ENCODE measurements around the gene MND1.

MND1 gene, protein sequence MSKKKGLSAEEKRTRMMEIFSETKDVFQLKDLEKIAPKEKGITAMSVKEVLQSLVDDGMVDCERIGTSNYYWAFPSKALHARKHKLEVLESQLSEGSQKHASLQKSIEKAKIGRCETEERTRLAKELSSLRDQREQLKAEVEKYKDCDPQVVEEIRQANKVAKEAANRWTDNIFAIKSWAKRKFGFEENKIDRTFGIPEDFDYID

DNA sequence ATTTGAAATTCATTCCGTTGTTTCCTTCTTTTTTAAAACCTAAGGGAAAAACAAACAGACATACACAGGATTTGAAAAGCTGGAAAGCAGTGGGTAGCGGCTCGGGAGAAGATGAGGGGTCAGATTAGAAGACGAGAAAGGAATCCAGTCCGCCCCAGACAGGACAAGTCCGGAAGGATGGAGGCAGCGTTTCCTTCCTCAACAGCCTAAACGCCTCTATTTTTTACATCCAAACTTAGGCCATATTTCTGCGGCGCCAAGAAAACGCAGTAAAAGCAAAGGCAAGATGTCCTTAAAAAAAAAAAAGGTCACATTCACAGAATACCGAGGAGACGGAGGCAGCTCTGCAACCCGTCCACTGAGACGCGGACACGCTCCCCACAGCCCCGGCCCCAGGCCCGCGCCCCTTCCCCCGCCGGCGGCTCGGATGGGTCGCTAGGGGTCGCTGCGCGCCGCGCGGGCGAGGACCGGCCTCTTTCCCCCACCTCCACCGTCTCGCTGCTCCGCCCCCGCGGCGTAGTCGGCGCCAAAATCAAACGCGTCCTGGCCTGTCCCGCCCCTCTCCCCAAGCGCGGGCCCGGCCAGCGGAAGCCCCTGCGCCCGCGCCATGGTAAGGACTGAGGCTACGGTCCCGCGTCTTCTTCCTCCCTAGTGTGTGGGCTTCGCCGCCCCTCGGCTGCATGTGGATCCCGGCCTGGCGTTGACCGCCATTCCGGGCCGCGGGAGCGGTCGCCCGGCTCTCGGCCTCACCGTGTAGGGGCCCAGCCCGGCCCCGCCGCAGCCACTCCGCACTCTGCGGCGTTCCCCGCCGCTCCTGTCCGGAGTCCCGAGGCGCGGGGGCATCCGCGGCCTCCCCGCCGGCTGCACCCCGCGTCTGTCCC is at the start of gene MND1:
Gene MND1 (plus strand): TSS at position 558 of the 881 bp plus-strand sequence. CDS start 50 bp downstream, at position 608.
- Histone ChIP-seq H3K4me3 (ENCODE audit: low read length) (peak within 1 kb of the TSS; percentile 85), H3K9me3 (ENCODE audit: control insufficient read depth, low read depth, low read length) (no peaks in the 10 kb centered on the region), H3K27me3 (ENCODE audit: control insufficient read depth, insufficient read depth, low read length) (no peaks in the 10 kb centered on the region), H3K27ac (ENCODE audit: low read length) (peak within 1 kb of the TSS; percentile 88), H3K4me1 (ENCODE audit: control insufficient read depth, low read depth, low read length) (peaks cover 19% of the 10 kb centered on the region), H3K36me3 (ENCODE audit: control insufficient read depth, low read depth, low read length) (peaks cover 3% of the 10 kb centered on the region), H3K9ac (ENCODE audit: low read length) (peak within 1 kb of the TSS; percentile 95)

DNA sequence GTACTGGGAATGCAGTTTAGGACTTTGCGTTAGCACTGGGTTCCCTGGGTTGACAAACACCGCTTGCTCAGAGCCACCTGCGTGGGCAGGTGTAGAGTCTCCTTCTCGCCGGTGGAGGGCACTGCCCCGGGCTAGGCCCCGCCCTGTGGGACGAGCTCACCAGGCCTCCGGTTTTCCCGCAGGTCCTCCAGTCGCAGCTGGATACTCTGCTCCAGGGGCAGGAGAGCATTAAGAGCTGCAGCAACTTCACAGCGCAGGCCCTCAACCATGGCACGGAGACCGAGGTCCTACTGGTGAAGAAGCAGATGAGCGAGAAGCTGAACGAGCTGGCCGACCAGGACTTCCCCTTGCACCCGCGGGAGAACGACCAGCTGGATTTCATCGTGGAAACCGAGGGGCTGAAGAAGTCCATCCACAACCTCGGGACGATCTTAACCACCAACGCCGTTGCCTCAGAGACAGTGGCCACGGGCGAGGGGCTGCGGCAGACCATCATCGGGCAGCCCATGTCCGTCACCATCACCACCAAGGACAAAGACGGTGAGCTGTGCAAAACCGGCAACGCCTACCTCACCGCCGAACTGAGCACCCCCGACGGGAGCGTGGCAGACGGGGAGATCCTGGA is 49.2 kb upstream of the MND1 start:
- Histone ChIP-seq H3K4me3 (ENCODE audit: low read length) (no peak overlapping the region), H3K27me3 (ENCODE audit: control insufficient read depth, insufficient read depth, low read length) (no peaks in the 10 kb centered on the region), H3K36me3 (ENCODE audit: control insufficient read depth, low read depth, low read length) (peaks cover 57% of the 10 kb centered on the region), H3K9ac (ENCODE audit: low read length) (no peak overlapping the region), H3K4me1 (ENCODE audit: control insufficient read depth, low read depth, low read length) (peaks cover 10% of the 10 kb centered on the region), H3K27ac (ENCODE audit: low read length) (no peak overlapping the region), H3K9me3 (ENCODE audit: control insufficient read depth, low read depth, low read length) (peaks cover 3% of the 10 kb centered on the region)

DNA sequence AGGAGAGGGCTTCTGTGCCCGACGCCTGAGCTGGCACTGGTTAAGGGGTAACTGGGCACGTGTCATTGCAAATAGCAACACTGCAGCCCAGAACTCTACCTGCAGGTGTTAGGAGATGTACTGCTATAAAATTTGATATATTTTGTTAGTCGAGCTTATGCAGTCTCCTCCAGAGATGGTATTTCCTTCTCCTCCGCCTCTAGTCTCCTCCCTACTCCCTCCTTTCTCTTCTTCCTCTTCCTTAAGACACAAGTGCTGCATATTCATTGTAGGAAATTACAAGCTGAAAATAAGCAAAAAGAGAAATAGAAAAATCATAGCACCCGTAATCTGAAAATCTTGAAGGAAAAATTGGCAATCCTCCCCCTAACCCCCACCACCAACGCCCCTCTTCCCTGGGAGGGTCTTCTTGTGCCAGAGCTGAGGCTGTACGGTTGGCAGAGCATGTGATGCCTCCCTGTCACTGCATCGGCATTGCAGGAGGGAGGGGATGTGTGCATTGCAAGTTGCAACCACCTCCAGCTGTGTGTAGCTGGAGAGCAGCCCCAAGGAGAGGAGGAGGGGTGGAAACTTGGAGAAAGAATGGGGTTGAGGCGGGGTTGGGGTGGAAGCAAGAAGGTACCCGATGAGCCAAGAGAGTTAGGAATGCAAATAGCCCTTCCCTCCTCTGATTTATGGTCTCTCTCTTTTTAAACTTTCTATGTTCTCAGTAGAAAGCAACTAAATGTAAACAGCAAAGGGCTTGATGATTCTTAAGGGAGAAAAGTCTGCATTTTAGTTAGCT is 48.3 kb upstream of the MND1 start:
- peaks cover 54% of the 10 kb centered on the region for H3K36me3 ChIP-seq (ENCODE audit: control insufficient read depth, low read depth, low read length)

DNA sequence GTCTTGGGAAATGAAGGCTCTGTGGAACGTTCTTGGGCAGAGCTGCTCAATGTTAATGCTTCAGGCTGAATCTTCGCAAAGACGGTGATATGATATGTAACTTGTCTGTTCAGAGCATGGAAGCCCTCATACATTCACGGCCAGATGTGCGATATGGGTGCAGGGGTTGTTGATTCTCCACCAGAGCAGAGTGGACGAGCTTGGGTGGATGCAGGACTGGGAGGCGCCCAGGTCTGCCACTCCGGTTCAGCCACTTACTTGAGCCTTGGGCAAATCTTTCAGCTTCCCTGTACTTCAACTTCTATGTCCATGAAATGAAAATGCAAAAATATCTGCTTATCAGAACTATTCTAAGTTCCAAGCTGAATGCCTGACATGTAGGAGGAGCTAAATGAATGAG is 47.4 kb upstream of the MND1 start:
- Histone ChIP-seq H3K4me1 (ENCODE audit: control insufficient read depth, low read depth, low read length) (peaks cover 10% of the 10 kb centered on the region), H3K9ac (ENCODE audit: low read length) (no peak overlapping the region), H3K27ac (ENCODE audit: low read length) (no peak overlapping the region), H3K4me3 (ENCODE audit: low read length) (no peak overlapping the region), H3K9me3 (ENCODE audit: control insufficient read depth, low read depth, low read length) (peaks cover 3% of the 10 kb centered on the region), H3K36me3 (ENCODE audit: control insufficient read depth, low read depth, low read length) (peaks cover 48% of the 10 kb centered on the region), H3K27me3 (ENCODE audit: control insufficient read depth, insufficient read depth, low read length) (no peaks in the 10 kb centered on the region)

More for the DNA sequence above, 48.3 kb upstream of the MND1 start:
- Histone ChIP-seq H3K9me3 (ENCODE audit: control insufficient read depth, low read depth, low read length) (peaks cover 3% of the 10 kb centered on the region), H3K27ac (ENCODE audit: low read length) (no peak overlapping the region), H3K4me3 (ENCODE audit: low read length) (no peak overlapping the region), H3K4me1 (ENCODE audit: control insufficient read depth, low read depth, low read length) (peaks cover 10% of the 10 kb centered on the region), H3K9ac (ENCODE audit: low read length) (no peak overlapping the region), H3K27me3 (ENCODE audit: control insufficient read depth, insufficient read depth, low read length) (no peaks in the 10 kb centered on the region)

DNA sequence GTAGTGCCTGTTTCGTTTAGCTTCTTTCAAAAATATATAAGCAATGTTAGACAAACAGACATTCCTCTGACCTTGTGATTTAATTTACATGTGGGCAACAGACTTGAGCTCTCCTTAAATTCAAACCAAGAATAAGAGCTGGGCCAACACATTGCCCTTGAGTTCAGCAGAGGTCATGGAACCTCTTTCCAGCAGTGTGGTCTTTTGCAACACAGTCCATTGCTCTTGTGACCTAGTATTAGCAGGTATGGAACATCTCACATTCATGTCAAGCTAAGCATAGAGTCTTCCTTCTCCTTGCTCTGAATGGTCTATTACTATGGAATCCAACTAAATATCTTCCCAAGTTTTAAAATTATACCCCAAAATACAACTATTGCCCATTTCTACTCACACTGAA is 33.7 kb upstream of the MND1 start:
- Histone ChIP-seq H3K36me3 (ENCODE audit: control insufficient read depth, low read depth, low read length) (peaks cover 8% of the 10 kb centered on the region), H3K4me1 (ENCODE audit: control insufficient read depth, low read depth, low read length) (no peaks in the 10 kb centered on the region), H3K27me3 (ENCODE audit: control insufficient read depth, insufficient read depth, low read length) (no peaks in the 10 kb centered on the region), H3K4me3 (ENCODE audit: low read length) (no peak overlapping the region), H3K9ac (ENCODE audit: low read length) (no peak overlapping the region), H3K9me3 (ENCODE audit: control insufficient read depth, low read depth, low read length) (no peaks in the 10 kb centered on the region), H3K27ac (ENCODE audit: low read length) (no peak overlapping the region)

DNA sequence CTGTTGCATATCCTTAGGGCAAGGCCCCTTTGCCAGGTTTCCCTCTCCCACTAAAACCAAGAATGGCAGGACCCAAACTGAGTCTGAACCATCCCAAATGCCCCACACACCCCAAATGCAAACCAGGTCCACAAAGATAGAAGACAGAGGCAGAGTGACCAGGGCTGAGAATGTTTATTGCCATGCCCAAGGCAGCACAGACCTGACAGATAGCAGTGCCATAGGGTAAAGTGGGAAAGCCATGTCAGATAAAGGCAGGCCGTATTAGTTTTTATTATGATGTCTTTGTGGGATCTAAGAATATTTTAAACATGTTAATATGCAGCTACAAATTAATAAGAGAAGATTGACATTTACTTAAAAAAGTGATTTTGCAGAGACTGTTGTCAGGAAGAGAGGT is 29.6 kb upstream of the MND1 start:
- no peaks in the 10 kb centered on the region for H3K27me3 ChIP-seq (ENCODE audit: control insufficient read depth, insufficient read depth, low read length)
- H3K9ac ChIP-seq (ENCODE audit: low read length): no peak overlapping the region
- no peaks in the 10 kb centered on the region for H3K4me1 ChIP-seq (ENCODE audit: control insufficient read depth, low read depth, low read length)
- H3K36me3 ChIP-seq (ENCODE audit: control insufficient read depth, low read depth, low read length): peaks cover 12% of the 10 kb centered on the region
- H3K4me3 ChIP-seq (ENCODE audit: low read length): no peak overlapping the region
- H3K9me3 ChIP-seq (ENCODE audit: control insufficient read depth, low read depth, low read length): no peaks in the 10 kb centered on the region
- H3K27ac ChIP-seq (ENCODE audit: low read length): no peak overlapping the region

DNA sequence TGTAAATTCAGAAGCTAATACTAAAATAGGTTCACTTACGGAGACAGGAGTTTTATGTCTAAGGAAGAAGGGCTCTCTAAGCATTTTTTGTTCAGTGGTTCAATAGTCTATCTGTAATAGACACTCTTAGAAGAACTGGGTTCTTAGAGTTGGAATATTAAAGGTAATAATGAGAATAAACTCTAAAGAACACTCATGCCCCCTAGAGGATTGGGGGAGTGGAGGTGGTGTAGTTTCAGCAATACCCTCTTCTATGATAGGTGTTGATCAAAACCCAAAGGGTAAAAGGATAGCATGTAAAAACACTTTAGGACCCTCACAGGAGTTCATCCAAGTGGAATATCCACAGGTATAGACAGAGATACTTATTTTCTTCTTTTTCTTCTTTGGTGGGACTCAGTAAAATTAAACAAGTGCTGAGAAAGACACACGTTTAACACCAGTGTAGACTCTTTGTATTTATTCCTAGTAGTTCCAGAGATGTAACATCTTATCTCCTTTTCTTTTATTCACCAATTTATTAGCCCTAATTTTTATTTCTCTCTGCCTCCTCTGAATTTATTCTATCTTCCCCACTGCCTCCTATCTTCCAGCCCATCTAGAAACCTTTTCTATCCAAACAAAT is 25.7 kb upstream of the MND1 start:
- Histone ChIP-seq H3K9ac (ENCODE audit: low read length) (no peak overlapping the region), H3K9me3 (ENCODE audit: control insufficient read depth, low read depth, low read length) (no peaks in the 10 kb centered on the region), H3K27ac (ENCODE audit: low read length) (no peak overlapping the region), H3K36me3 (ENCODE audit: control insufficient read depth, low read depth, low read length) (peaks cover 11% of the 10 kb centered on the region), H3K27me3 (ENCODE audit: control insufficient read depth, insufficient read depth, low read length) (no peaks in the 10 kb centered on the region), H3K4me1 (ENCODE audit: control insufficient read depth, low read depth, low read length) (no peaks in the 10 kb centered on the region), H3K4me3 (ENCODE audit: low read length) (no peak overlapping the region)

DNA sequence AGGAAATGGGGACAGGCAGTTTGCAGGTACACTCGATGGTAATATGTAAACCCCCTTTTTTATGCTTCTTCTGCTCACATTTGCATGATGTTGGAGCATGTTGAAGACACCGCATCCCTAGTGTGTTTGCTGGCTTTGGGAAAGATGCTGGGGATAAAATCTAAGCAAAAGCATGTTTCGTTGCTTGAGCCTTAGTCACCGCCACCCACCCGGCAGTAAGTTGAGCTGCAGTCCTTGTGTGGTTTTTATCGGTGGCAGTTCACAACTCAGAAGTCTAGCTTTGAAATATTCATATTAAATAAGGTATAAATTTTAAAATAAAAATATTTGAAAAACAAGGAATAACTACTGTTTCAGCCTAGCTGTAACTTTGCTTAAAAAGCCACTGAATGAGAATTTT is 21.7 kb upstream of the MND1 start:
- H3K9me3 ChIP-seq (ENCODE audit: control insufficient read depth, low read depth, low read length): no peaks in the 10 kb centered on the region
- H3K4me1 ChIP-seq (ENCODE audit: control insufficient read depth, low read depth, low read length): no peaks in the 10 kb centered on the region
- no peak overlapping the region for H3K4me3 ChIP-seq (ENCODE audit: low read length)
- no peak overlapping the region for H3K9ac ChIP-seq (ENCODE audit: low read length)
- no peak overlapping the region for H3K27ac ChIP-seq (ENCODE audit: low read length)
- H3K27me3 ChIP-seq (ENCODE audit: control insufficient read depth, insufficient read depth, low read length): no peaks in the 10 kb centered on the region
- H3K36me3 ChIP-seq (ENCODE audit: control insufficient read depth, low read depth, low read length): peaks cover 15% of the 10 kb centered on the region

DNA sequence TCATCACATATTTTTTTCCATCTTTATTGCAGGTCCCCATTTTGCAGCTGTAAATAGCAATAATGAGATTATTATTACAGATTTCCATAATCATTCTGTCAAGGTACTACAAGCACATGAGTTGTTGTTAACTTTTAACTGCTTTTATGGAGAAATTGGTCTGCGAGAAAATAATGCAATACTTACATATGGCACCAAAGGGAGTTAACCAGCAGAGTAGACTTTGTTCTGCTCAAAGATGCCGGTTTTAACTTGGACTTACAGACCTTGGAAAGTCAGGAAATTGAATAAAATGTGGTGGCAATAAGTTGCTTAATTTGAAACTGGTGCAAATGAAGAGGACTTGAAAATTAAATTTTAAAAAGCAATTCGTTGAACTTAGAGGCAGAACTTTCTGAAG is 20.4 kb upstream of the MND1 start:
- Histone ChIP-seq H3K27ac (ENCODE audit: low read length) (no peak overlapping the region), H3K27me3 (ENCODE audit: control insufficient read depth, insufficient read depth, low read length) (no peaks in the 10 kb centered on the region), H3K4me3 (ENCODE audit: low read length) (no peak overlapping the region), H3K36me3 (ENCODE audit: control insufficient read depth, low read depth, low read length) (peaks cover 14% of the 10 kb centered on the region), H3K4me1 (ENCODE audit: control insufficient read depth, low read depth, low read length) (no peaks in the 10 kb centered on the region), H3K9ac (ENCODE audit: low read length) (no peak overlapping the region), H3K9me3 (ENCODE audit: control insufficient read depth, low read depth, low read length) (no peaks in the 10 kb centered on the region)

DNA sequence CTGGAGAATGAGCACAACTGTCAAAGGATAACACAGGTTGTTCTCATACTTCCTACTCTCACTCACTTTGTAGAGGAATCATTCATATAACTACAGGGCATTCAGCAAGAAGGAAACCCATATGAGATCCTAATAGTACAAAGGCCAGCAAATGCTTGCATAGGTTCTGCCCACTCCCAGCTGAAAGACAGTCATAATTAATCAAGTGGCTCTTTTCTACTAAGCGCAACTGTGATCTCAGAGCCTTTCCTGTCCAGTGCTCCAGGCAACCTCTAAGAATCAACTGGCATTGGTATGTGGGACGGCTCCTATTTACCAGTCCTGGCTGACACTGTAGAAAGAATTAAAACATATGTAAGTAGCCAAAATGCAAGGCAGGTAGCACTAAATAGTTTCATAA is 18.9 kb upstream of the MND1 start:
- H3K27me3 ChIP-seq (ENCODE audit: control insufficient read depth, insufficient read depth, low read length): no peaks in the 10 kb centered on the region
- H3K4me3 ChIP-seq (ENCODE audit: low read length): no peak overlapping the region
- peaks cover 20% of the 10 kb centered on the region for H3K36me3 ChIP-seq (ENCODE audit: control insufficient read depth, low read depth, low read length)
- no peak overlapping the region for H3K27ac ChIP-seq (ENCODE audit: low read length)
- H3K9ac ChIP-seq (ENCODE audit: low read length): no peak overlapping the region
- no peaks in the 10 kb centered on the region for H3K9me3 ChIP-seq (ENCODE audit: control insufficient read depth, low read depth, low read length)
- no peaks in the 10 kb centered on the region for H3K4me1 ChIP-seq (ENCODE audit: control insufficient read depth, low read depth, low read length)

DNA sequence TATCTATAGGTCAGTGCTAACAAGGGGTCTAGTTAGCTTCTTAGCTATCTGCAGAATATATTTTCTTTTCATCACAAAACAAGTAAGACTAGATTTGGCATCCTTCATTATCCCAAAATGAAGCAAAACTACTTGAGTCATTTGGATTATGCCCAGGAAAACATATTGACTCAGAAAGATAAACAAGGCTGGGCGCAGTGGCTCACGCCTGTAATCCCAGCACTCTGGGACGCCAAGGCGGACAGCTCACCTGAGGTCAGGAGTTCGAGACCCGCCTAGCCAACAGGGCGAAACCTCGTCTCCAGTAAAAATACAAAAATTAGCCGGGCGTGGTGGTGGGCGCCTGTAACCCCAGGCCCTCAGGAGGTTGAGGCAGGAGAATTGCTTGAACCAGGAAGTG is 18.0 kb upstream of the MND1 start:
- H3K36me3 ChIP-seq (ENCODE audit: control insufficient read depth, low read depth, low read length): peaks cover 24% of the 10 kb centered on the region
- no peak overlapping the region for H3K4me3 ChIP-seq (ENCODE audit: low read length)
- H3K9ac ChIP-seq (ENCODE audit: low read length): no peak overlapping the region
- H3K4me1 ChIP-seq (ENCODE audit: control insufficient read depth, low read depth, low read length): no peaks in the 10 kb centered on the region
- H3K27ac ChIP-seq (ENCODE audit: low read length): no peak overlapping the region
- no peaks in the 10 kb centered on the region for H3K9me3 ChIP-seq (ENCODE audit: control insufficient read depth, low read depth, low read length)
- H3K27me3 ChIP-seq (ENCODE audit: control insufficient read depth, insufficient read depth, low read length): no peaks in the 10 kb centered on the region
